Measurements from ENCODE around the gene TENM4. TPM values are rescaled to one million over a fixed set of nuclear protein-coding genes. Genes with fewer than 3 reads are reported as not detected.
A peak's percentile ranks its signal among the peaks of the same experiment; 100 is the strongest.

The TENM4 gene
- polyA plus RNA-seq, 1 donor from 2014 or later: not detected

DNA sequence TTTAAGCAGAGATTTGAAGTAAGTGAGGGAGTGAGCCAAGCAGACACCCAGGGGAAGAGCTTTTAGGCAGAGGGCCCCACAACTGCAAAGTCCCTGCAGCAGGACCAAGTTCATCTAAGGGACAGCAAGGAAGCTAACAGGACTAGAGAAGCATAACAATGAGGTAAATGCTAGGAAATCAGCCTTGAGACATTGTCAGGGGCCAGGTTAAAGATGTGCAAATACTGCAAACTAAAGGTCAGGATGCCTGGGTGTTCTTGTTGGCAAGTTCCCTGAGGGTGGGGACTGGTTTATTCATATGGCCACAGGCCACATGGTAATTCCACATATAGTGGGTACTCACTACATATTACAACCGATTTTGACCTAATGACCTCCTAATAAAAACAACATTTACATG lies 467.0 kb downstream of the TENM4 start:
- Mint-ChIP-seq H3K4me3 (no peak overlapping the region), H3K9me3 (peaks cover 0 to 6% (median 3%) of the 10 kb centered on the region in 3 donors), H3K4me1 (no peaks in the 10 kb centered on the region), H3K27ac (no peak overlapping the region), H3K36me3 (no peaks in the 10 kb centered on the region), H3K27me3 (peaks cover 2% of the 10 kb centered on the region)

DNA sequence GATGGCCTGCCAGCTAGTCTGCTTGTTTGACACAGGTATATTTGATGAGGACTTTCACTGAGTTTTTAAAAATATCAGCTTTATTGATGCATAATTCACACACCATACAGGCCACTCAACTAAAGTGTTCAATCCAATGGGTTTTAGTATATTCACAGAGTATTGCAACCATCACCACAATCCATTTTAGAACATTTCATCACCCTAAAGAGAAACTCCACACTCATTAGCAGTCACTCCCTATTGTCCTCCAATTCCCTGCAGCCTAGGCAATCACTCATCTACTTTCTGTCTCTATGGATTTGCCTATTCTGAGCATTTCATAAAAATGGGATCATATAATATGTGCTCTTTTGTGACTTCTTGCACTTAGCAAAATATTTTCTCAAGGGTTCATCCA lies 468.2 kb downstream of the TENM4 start:
- no peak overlapping the region for H3K27ac Mint-ChIP-seq
- H3K27me3 Mint-ChIP-seq: peaks cover 2% of the 10 kb centered on the region
- H3K9me3 Mint-ChIP-seq: peaks cover 0 to 3% (median 3%) of the 10 kb centered on the region in 3 donors
- H3K36me3 Mint-ChIP-seq: no peaks in the 10 kb centered on the region
- H3K4me3 Mint-ChIP-seq: no peak overlapping the region
- H3K4me1 Mint-ChIP-seq: no peaks in the 10 kb centered on the region

DNA sequence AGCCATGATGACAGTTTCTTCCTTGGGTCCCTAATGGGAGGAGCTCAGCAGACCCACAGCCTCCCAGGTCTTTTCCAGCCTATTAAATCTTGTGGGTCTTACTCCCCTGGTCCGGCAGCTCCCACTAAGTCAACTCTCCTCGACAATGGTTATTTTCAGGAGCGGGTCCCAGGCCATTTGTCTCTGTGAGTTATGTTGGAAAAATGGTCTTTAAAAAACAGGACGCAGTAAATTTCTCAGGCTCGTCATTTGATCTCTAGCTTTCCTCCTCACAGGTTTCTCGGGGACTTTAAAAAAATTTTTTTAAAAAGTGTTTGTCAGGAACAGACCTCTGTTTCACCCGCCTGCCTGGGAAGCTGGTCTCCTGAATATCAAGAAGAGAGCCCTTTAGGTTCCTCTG lies 468.7 kb downstream of the TENM4 start:
- Mint-ChIP-seq H3K4me1 (no peaks in the 10 kb centered on the region), H3K9me3 (peaks cover 0 to 1% (median 0%) of the 10 kb centered on the region in 3 donors), H3K27ac (no peak overlapping the region), H3K36me3 (no peaks in the 10 kb centered on the region), H3K4me3 (no peak overlapping the region), H3K27me3 (peaks cover 2% of the 10 kb centered on the region)

DNA sequence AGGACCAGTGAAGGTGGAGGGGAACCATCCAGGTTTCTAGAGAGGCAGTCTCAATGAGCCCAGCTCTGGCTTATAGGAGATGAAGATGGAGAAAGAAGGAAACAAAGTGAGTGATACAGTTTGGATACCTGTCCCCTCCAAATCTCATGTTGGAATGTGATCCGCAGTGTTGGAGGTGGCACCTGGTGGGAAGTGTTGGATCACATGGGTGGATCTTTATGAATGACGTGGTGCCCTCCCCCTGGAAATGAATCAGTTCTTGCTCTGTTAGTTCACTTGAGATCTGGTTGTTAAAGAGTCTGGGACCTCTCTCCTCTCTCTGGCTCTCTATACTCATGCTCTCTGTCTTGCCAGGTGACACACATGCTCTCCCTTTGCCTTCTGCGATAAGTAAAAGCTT lies 473.0 kb downstream of the TENM4 start:
- H3K9me3 Mint-ChIP-seq: no peaks in the 10 kb centered on the region

DNA sequence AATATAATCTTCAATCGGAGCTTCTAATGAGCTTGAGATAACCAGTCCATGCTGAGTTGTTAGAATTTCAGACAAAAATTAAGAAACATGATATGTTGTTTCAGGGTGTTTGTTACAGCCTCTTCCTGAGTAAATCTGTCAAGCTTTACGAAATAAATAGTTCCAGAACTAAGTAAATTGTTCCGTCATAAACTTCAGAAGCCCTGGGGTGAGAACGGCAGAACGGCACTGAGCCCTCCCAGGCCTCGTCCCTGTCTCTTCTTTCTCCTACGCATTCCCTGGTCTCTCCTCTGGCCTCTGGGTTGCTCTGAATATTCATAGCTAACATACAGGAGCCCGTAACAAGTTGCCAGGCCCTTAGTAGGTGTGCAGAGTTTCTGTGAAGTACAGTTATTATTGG lies 475.4 kb downstream of the TENM4 start:
- H3K4me3 Mint-ChIP-seq: no peak overlapping the region
- no peak overlapping the region for H3K27ac Mint-ChIP-seq
- H3K36me3 Mint-ChIP-seq: no peaks in the 10 kb centered on the region
- peaks cover 0 to 3% (median 3%) of the 10 kb centered on the region in 3 donors for H3K4me1 Mint-ChIP-seq
- peaks cover 12% of the 10 kb centered on the region for H3K27me3 Mint-ChIP-seq
- H3K9me3 Mint-ChIP-seq: no peaks in the 10 kb centered on the region

More for the DNA sequence above, 473.0 kb downstream of the TENM4 start:
- H3K27ac Mint-ChIP-seq: no peak overlapping the region
- no peaks in the 10 kb centered on the region for H3K36me3 Mint-ChIP-seq
- peaks cover 0 to 3% (median 0%) of the 10 kb centered on the region in 3 donors for H3K4me1 Mint-ChIP-seq
- no peak overlapping the region for H3K4me3 Mint-ChIP-seq
- H3K27me3 Mint-ChIP-seq: peaks cover 6% of the 10 kb centered on the region

DNA sequence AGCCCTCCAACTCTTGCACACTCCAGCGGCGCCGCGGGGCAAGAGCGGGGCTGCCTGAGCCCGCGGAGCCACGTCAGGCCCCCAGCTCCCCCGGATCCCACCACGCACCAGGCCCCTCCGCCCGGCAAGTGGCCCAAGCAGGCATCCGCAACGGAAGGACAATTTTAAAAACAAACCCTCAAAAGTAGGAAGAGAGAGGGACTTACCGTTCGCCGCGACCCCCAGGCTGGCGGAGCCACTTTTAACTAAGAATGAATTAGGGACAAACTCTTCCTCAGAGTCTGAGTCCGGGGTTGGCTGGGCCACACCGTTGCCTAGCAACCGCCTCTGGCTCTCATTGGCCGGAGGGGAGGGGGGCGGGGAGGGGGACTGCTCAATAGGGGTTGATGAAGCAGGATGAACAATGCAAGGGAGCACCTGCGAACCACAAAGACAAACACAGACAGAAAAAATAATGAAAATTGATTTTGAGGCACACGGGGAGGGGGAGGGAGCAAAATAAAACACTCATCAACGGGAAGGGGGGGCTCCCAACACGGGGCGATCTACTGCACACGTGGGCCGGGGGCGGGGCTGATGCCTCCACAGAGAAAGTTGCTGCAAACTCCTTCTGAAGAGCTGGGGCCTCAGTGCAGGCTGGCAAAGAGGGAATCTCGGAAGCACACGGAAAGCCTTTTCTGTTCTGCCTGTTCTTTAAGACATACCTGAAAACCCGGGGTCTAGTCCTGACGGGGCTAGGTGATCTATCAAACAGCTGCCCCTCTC lies 478.7 kb downstream of the TENM4 start:
- Mint-ChIP-seq H3K27me3 (peaks cover 14% of the 10 kb centered on the region), H3K27ac (peak overlapping the region in 1 of 3 donors; percentile 68), H3K4me1 (peaks cover 0 to 3% (median 3%) of the 10 kb centered on the region in 3 donors)

DNA sequence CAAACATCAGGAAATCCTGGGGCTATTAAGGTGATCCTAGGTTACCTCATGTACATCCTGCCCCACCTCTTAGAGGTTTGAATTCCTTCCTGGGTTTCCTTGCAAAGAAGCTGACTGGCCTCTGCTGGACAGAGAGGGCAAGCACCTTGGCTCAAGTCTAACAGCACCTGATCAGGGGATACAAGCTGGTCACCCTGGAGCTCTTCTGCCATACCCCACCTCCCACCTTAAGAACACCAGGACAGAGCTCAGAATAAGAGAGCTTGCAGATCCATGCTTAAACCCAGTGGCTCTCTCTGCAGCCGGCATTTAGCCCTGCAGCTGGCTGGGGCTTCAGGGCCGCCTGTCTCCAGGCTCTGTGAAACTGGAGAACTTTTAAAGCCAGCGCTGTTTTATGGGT lies 479.6 kb downstream of the TENM4 start:
- H3K4me3 Mint-ChIP-seq: peak overlapping the region in 1 of 4 donors; percentile 45
- H3K27me3 Mint-ChIP-seq: peaks cover 14% of the 10 kb centered on the region
- no peaks in the 10 kb centered on the region for H3K36me3 Mint-ChIP-seq

More for the DNA sequence above, 478.7 kb downstream of the TENM4 start:
- Mint-ChIP-seq H3K4me3 (peak overlapping the region in 2 of 4 donors; percentile 69 to 84), H3K36me3 (no peaks in the 10 kb centered on the region), H3K9me3 (no peaks in the 10 kb centered on the region)

DNA sequence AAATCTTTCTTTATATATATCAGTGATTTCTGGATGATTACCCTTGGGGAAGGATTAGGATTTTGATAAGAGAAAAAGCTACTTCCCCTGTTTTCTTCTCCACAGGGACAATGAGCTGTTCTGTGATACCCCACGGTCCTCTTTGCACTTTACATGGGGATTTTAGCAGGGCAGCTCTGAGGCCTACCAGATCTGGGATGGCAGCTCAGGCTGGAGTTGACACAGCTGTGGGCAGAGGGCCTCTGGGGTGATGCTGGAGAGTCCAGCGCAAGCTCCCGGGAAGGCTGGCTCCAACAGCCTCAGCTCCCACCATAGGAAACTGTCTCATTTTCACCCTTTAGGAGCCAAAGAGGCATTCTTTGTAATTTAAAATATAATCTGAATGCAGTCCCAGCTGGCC lies 482.4 kb downstream of the TENM4 start:
- peaks cover 0 to 3% (median 0%) of the 10 kb centered on the region in 3 donors for H3K4me1 Mint-ChIP-seq
- H3K9me3 Mint-ChIP-seq: no peaks in the 10 kb centered on the region
- no peak overlapping the region for H3K4me3 Mint-ChIP-seq
- H3K27ac Mint-ChIP-seq: no peak overlapping the region
- H3K36me3 Mint-ChIP-seq: no peaks in the 10 kb centered on the region
- H3K27me3 Mint-ChIP-seq: peaks cover 18% of the 10 kb centered on the region

More for the DNA sequence above, 479.6 kb downstream of the TENM4 start:
- no peaks in the 10 kb centered on the region for H3K9me3 Mint-ChIP-seq
- H3K27ac Mint-ChIP-seq: no peak overlapping the region
- H3K4me1 Mint-ChIP-seq: peaks cover 0 to 3% (median 3%) of the 10 kb centered on the region in 3 donors

DNA sequence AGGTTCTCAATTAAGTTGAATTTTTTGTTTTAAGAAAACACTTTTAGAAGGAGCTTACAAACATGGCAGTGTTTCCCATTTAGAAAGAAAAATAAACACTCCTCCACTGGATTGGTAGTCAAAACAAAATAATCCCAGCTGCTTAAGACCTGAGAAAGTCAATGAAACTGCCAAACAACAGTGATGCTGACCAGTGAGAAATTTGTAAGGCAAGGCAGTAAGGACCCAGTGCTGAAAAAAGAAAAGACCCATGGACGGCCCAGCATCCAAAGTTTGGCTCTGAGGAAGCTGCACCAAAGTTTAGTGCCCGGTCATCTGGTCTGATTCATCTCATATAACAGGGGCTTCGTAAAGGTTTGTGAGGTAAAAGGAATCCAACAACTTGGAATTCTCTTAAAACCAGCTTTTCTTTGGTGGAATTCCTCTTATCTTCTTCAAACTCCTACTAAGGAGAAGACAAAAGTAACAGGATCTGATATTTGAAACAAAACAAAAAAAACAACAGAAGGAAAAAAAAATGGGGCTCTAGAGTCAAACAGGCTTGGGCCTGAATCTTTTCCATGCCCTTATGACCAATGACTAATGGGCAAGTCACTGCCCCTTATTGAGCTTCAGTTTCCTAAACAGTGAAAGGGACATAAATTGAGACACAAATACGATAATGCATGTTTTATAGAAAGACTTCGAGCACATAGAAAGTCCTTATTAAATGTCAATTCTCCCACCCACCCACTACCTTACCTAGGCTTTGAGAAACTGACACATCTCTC lies 483.2 kb downstream of the TENM4 start:
- Mint-ChIP-seq H3K4me1 (peaks cover 0 to 2% (median 0%) of the 10 kb centered on the region in 3 donors), H3K27ac (no peak overlapping the region)

DNA sequence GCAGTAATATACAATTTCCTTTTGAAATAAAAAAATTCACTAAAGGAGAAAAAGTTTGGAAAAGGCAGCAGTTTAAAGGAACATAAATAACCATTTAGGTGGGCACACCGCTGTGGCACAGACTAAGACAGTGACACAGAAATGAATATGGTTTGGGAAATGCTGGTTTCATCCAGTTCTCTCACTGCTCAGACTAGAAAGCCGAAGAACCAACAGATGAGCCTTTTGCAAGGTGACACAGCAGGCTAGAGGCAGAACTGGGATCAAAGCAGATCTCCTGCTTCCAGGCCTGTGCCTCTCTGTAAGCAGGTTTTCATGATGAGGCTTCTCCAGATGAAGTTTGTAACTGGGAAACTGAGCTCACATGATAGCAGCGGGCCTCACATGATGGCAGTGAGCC lies 486.1 kb downstream of the TENM4 start:
- peaks cover 0 to 4% (median 0%) of the 10 kb centered on the region in 3 donors for H3K9me3 Mint-ChIP-seq
- no peak overlapping the region for H3K4me3 Mint-ChIP-seq
- no peaks in the 10 kb centered on the region for H3K4me1 Mint-ChIP-seq
- H3K27me3 Mint-ChIP-seq: peaks cover 9% of the 10 kb centered on the region
- H3K36me3 Mint-ChIP-seq: no peaks in the 10 kb centered on the region
- H3K27ac Mint-ChIP-seq: no peak overlapping the region

More for the DNA sequence above, 483.2 kb downstream of the TENM4 start:
- no peaks in the 10 kb centered on the region for H3K36me3 Mint-ChIP-seq
- no peaks in the 10 kb centered on the region for H3K9me3 Mint-ChIP-seq
- peaks cover 14% of the 10 kb centered on the region for H3K27me3 Mint-ChIP-seq
- no peak overlapping the region for H3K4me3 Mint-ChIP-seq

DNA sequence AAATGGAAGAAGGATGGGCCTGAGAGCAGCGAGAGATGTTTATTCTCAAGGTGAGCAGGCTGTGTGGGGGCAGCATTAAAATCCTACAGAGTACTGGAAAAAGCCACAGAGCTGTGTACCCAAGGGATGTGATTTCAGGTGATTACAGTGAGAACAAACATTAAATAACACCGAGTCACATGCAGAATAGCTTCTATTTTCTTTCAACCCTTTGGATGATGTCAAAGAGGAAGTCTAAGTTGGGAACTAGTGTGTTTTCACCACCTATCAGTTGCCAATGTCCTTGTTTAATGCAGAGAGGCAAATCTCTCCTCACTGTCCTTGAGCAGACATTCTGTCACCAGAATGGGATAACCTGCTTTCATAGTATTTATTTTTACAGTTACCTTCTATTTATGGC lies 486.6 kb downstream of the TENM4 start:
- H3K9me3 Mint-ChIP-seq: peaks cover 0 to 4% (median 0%) of the 10 kb centered on the region in 3 donors
- no peak overlapping the region for H3K27ac Mint-ChIP-seq
- no peaks in the 10 kb centered on the region for H3K36me3 Mint-ChIP-seq
- H3K4me1 Mint-ChIP-seq: no peaks in the 10 kb centered on the region
- peaks cover 9% of the 10 kb centered on the region for H3K27me3 Mint-ChIP-seq
- no peak overlapping the region for H3K4me3 Mint-ChIP-seq

DNA sequence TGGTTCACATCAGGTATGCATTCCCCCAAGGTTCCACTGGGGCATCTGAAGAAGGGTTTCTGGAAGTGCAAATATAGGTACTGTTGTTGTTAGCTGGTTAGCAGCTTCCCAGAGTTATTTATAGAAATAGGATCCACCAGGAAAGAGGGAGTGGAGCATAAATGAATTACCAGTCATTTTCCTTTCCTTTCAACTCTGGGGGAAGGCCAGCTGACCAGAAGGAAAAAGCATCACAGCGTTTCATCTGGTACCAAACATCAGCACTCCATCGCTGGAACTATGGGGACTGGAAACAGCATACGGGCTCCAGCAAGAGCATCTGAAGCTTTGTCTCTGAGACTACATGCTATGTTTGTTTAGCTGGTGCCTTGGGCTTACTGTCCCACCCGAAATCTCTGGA lies 487.9 kb downstream of the TENM4 start:
- Mint-ChIP-seq H3K4me3 (no peak overlapping the region), H3K27ac (no peak overlapping the region)

DNA sequence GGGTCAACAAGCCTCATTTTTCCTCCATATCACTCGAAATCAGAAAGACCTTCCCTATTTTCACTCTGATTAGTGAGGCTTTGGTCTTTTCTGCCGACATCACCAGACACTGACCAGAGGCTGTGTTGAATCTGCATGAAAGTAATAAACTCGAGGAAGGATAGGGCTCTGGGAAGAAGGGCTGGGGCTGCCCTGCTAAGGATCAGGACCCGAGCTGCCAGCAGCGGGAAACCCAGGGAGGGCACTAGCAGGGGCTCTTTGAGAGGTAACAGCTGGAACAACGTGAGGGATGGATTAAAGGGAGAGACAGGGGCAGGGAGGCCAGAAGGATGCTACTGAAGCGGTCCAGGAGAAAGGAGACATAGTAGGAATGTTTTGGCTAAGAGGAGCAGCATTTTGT lies 488.7 kb downstream of the TENM4 start:
- no peaks in the 10 kb centered on the region for H3K36me3 Mint-ChIP-seq
- peaks cover 9% of the 10 kb centered on the region for H3K27me3 Mint-ChIP-seq
- H3K4me3 Mint-ChIP-seq: no peak overlapping the region
- peaks cover 0 to 4% (median 0%) of the 10 kb centered on the region in 3 donors for H3K9me3 Mint-ChIP-seq
- no peaks in the 10 kb centered on the region for H3K4me1 Mint-ChIP-seq
- H3K27ac Mint-ChIP-seq: no peak overlapping the region

More for the DNA sequence above, 487.9 kb downstream of the TENM4 start:
- peaks cover 9% of the 10 kb centered on the region for H3K27me3 Mint-ChIP-seq
- H3K9me3 Mint-ChIP-seq: peaks cover 0 to 4% (median 0%) of the 10 kb centered on the region in 3 donors
- no peaks in the 10 kb centered on the region for H3K4me1 Mint-ChIP-seq
- H3K36me3 Mint-ChIP-seq: no peaks in the 10 kb centered on the region

DNA sequence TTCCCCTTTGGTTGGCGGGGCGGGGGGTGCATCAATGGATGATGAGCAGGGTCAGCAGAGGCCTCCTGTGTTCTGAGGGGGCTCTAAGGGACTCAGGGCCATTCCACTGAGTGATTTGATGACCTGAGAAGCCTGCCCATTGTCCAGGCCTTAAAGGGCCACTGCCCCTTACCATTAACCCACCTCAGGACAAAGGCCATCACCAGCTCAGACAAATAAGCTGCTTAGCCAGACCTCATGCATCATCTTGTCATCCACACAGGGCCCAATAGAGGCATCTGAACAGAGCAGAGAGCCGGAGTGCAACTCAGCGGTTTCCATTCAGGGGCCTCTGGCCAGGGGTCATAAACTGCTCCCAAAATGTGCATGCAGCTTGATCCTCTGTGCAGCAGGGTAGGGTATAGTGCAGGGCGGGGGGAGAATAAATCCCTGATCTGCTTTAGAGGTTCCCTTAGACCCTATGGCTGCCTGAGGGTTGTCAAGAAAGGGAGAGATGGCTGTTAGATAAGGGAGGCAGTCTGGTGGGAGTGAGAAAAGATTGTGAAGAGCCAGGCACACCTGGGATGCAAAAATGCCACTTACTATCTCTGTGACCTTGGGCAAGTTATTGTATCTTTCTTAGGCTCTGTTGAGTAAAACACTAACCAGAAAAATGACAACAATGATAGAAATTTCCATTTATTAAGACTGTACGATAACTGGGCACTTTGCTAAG lies 490.7 kb downstream of the TENM4 start:
- Mint-ChIP-seq H3K27me3 (peaks cover 11% of the 10 kb centered on the region), H3K9me3 (peaks cover 0 to 7% (median 4%) of the 10 kb centered on the region in 3 donors), H3K4me3 (peak overlapping the region in 2 of 4 donors; percentile 4 to 10), H3K36me3 (no peaks in the 10 kb centered on the region), H3K4me1 (no peaks in the 10 kb centered on the region), H3K27ac (no peak overlapping the region)

Data from IgD-negative memory B cell (primary cell).